Keratinocyte (primary cell): Measurements from ENCODE around the gene RPL13.

Source experiments
- EZH2 ChIP-seq: IDR thresholded peaks from one replicate; pipeline ENCODE4 v1.6.1; 2012; ENCODE audit warnings: inconsistent platforms, mild to moderate bottlenecking, low read length, moderate library complexity
- TF ChIP-seq, protein P1 (sequence below), 3 experiments: IDR thresholded peaks in 1 of 3; conservative IDR thresholded peaks in 1 of 3; optimal IDR thresholded peaks in 1 of 3; 2 replicates in 2 of 3; 3 replicates in 1 of 3; pipeline versions ENCODE3 to v1.5.1; 2011; ENCODE audit warnings: low read length in 3 of 3, mild to moderate bottlenecking in 3 of 3, moderate library complexity in 2 of 3, control low read depth in 1 of 3, inconsistent platforms in 1 of 3; ENCODE audit not compliant: insufficient read depth in 2 of 3; ENCODE audit errors: extremely low read depth in 1 of 3

DNA sequence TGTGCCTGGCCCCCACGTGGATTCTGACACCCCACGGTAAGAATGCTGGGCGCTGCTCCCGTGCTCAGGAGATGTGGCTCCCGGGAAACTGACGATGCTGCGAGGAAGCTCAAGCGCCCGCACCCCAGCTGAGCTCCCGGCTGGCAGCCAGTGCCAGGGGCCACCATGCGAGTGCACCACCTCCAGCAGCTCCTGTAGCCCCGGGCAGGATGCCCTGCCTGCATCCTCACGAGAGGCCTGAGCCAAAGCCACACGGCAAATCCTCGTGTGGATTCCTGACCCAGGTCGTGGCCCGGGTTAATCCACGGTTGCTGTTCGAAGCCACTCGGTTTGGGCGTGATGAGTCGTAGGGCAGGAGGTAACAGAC lies 41.4 kb downstream of the RPL13 start:
- TF ChIP-seq, protein P1, sequence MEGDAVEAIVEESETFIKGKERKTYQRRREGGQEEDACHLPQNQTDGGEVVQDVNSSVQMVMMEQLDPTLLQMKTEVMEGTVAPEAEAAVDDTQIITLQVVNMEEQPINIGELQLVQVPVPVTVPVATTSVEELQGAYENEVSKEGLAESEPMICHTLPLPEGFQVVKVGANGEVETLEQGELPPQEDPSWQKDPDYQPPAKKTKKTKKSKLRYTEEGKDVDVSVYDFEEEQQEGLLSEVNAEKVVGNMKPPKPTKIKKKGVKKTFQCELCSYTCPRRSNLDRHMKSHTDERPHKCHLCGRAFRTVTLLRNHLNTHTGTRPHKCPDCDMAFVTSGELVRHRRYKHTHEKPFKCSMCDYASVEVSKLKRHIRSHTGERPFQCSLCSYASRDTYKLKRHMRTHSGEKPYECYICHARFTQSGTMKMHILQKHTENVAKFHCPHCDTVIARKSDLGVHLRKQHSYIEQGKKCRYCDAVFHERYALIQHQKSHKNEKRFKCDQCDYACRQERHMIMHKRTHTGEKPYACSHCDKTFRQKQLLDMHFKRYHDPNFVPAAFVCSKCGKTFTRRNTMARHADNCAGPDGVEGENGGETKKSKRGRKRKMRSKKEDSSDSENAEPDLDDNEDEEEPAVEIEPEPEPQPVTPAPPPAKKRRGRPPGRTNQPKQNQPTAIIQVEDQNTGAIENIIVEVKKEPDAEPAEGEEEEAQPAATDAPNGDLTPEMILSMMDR (optimal IDR thresholded peaks at IDR 0.05 in 1 of 3, IDR thresholded peaks at IDR 0.05 in 1 of 3, conservative IDR thresholded peaks at IDR 0.05 in 1 of 3; ENCODE audit: extremely low read depth in 1 of 3, insufficient read depth in 2 of 3, low read length in 3 of 3) = no peak
- no peak for TF ChIP-seq EZH2
